HG03175 (cell line): ENCODE data around the gene KCNF1.
A peak's percentile ranks its signal among the peaks of the same experiment; 100 is the strongest.

ENCODE experiments used
- ATAC-seq: cut with Tn5 transposase; IDR thresholded peaks from one replicate; pipeline ENCODE4 v1.9.1; 2021; ENCODE audit warnings: mild to moderate bottlenecking, moderate library complexity; ENCODE audit not compliant: unreplicated experiment

The KCNF1 gene

GRCh38 chr2:10879624-10880585 is 31.8 kb upstream of the KCNF1 start:
- no peak for ATAC-seq

DNA sequence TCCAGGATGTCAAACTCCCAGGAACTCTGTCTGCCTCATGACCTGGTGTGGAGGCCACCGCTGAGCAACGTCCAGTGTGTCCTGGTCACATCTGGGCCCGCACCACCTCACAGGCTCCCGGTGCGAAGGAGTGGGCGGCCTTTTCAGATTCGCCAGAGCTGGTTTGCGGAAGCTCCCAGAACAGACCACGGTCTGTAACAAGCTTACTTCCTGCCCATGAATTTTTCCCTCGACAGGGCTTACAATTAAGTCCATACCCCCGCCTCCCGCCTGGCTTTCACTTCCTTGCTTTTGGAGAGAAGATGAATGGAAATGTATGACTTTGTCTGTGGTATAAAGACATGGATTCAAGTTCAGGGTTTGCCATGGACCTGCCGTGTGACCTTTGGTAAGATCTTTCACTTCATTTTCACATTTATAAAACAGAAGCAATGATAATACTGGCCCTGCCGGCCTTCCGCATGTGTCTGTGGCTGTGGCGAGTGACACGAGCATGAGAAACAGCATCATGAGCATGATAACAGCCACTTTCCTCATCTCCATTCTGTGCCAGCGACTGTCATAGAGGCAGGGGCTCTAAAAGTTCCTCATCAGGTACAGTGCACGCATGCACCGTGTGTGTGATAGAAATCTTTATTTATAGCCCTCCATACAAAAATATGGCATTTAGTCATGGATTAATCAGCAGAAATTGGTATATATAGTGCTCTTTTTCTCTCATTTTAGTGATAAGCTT is 31.0 kb upstream of the KCNF1 start:
- ATAC-seq = peak; percentile 47

- ATAC-seq = no peak
These were observed 29.2 kb upstream of the KCNF1 start for GRCh38 chr2:10882568-10882967.

DNA sequence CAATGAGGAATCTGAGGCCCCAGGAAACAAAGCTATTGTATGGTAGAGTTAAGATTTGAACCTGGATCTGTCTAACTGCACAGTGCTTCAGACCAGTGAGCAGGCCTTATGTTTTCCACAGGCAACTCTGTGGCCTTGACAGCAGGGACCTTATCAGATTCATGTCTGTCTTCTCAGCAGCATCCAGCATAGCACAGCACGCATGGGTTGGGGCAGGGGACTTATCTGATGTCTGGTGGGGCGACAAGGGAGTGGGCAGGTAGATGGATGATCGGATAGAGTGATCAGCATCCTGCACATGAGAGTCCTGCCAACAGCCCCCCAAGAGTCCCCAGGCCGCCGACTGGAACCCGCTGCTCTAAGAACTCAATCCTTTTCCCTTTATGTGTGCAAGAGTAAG is 28.7 kb upstream of the KCNF1 start:
- ATAC-seq = no peak

DNA sequence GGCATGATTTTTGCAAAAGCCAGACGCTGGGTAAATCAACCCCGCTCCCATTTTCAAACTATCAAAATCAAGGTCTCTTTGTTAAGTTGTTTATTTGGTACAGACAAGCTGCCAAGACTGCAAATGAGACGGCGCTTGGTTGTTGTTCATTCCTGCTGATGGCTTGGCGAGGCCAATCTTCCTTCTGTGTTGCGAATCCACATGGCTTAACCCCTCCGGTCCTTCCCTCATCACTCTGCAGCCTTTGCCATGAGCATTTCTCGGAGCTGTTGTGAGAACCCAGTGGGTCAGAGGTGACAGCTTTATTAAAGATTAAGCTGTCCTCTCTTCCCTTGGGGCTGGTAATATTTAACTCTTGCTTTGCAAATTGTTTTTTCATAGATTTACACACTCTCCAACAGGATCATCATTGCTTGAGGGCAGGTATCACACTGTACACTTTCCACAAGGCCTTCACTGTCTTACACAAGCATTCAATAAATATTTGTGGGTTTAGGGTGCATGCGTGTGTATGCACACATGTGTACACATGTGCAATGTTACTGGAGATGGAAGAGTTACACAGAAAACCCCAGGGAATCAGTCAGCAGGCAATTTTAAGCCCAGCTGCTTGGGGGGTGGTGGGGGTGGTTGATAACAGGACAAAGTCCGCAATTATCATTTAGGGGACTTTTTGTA is 27.8 kb upstream of the KCNF1 start:
- no peak for ATAC-seq

GRCh38 chr2:10884574-10884975 is 27.2 kb upstream of the KCNF1 start:
- ATAC-seq = no peak

GRCh38 chr2:10885094-10885860 is 26.5 kb upstream of the KCNF1 start:
- ATAC-seq = no peak

- no peak for ATAC-seq
These were observed 24.3 kb upstream of the KCNF1 start for GRCh38 chr2:10887476-10887875.

DNA sequence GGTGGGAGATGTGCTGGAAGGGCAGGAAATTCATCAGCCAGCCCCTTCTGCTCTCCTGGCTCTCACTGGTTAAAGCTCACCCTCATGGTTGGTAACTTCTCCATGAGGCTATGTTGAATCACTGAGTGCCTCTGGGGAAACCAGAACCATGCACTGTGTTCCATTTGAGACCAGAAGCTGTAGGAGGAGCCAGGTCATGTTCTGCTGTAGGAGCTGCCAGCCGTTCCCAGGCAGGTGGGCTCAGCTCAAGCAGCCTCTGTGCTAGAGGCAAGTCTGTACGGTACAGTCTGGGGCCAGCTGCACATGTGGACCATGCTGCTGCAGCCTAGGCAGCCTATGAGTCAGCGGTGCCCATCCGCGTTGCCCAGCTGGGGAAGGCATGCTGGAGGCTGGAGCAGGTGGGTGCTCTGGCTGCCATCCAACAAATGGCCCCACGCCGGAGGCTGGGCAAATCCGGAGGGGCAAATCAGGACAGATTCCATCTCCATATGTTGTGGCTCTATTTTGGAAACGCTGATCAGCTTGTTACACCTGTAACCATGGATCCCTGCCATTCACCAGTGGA is 22.0 kb upstream of the KCNF1 start:
- no peak for ATAC-seq

DNA sequence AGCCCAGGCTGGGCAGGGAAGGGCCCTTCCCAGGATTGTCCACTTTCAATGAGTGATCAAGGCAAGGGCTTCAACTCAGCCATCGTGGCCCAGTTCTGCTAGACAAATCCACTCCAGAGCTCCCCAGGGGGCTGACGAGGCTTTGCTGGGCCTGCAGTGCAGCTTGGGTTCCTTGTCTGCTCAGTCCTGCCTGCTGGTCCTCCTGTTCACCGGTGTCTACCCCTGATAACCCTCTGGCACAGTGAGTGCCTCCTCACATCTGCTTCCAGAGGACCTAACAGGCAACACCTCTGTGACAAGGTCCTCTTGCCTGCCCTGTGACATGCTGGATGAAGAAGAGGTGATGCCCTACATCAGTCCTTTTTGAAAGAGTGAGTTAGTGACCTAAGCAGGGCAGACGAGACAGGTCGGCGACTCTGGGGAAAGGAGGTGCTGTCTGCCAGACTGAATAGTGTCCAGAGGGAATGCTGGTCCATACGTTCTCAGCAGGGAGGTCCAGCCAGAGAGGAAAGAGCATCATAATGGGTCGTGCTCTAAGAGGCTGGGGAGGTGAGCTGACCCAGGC is 20.9 kb upstream of the KCNF1 start:
- no peak for ATAC-seq

- ATAC-seq = no peak
These were observed 20.3 kb upstream of the KCNF1 start for GRCh38 chr2:10891390-10891789.

DNA sequence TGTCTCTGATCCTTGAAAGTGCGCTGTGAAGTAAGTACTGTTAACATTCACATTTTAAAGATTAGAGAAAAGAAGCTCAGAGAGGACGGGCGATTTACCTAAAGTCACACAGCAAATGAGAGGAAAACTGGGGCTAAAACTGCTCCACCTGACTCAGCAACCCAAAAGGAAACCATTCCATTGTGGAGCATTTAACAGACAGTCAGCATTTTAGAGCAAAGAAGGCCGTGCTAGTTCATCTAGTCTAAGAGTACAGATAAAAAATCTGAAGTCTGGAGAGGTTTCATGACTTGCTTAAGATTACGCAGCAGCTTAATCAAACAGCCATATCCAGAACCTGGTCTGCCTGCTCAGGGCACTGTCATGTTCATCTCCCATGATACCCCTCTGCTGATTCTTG is 19.9 kb upstream of the KCNF1 start:
- no peak for ATAC-seq

DNA sequence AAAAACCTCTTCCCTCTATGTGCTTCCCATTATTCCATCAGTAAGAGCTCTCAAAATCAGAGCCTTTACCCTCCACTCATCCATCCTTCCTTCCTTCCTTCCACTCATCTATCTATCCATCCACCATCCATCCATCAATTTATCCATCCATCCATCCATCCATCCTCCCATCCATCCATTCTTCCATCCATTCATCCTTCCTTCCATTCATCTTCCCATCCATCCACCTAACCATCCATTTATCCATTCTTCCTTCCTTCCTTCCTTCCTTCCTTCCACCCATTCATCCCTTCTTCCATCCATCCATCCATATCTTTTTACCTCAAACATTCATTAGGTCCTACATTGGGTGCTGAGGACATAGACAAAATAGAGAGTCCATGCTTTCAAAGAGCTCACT is 19.4 kb upstream of the KCNF1 start:
- ATAC-seq = no peak

- ATAC-seq = no peak
These were observed 18.9 kb upstream of the KCNF1 start for GRCh38 chr2:10892796-10893350.

DNA sequence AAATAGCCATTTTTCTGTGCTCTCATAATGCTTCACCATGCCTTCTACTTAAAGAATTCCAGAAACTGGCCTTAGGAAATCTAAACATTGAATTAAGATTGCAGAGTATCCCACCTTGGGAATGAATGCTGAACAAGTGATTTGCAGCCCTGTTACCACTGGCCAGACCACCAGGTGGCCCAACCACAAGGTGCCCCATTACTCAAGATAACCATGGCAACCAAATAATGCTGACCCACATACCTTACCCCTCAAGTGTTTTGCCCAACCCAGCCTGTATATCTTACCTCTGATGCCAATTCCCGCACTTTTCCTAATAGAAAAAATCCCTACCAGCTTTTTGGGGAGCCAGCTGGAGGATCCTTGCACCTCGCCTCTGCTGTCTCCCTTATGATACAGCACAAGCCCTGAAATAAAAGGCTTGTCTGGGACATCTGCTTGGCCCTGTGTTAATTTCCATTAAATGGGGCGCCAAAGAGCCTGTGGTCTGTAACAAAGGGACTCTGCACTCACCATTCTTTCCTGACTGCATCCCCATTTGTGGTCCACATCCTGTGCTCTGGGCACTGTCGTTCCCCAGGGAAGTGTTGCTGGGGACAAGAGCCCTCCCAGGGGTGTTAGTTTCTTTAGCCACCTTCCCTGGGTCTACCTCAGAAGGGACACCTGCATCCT is 17.3 kb upstream of the KCNF1 start:
- no peak for ATAC-seq

DNA sequence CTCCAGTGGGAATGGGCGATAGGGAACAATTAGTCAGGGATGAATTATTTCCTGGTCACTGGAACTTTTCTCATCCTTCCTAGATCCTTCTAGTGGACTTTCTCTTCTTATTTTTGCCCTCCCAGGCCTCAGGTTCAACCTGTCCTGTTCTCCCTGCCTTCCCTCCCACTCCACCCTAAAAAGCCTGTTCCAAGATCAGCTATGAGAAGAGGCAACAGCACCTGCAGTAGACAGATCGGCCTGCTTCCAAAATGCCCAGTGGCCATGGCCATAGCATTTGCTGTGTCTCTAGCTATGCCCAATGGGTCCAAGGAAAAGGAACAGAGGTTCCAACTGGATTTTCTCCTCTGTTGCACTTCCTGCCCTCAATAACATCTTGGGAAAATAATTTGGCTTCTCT is 16.5 kb upstream of the KCNF1 start:
- no peak for ATAC-seq

GRCh38 chr2:10897956-10898355 is 13.8 kb upstream of the KCNF1 start:
- ATAC-seq = no peak

- no peak for ATAC-seq
These were observed 11.3 kb upstream of the KCNF1 start for GRCh38 chr2:10900216-10901109.
